Transverse colon (tissue), 4 donors: ENCODE measurements around the gene SIPA1L3. TPM values are rescaled to one million over a fixed set of nuclear protein-coding genes. Genes with fewer than 3 reads are reported as not detected.

Experiments used
- DNase-seq: peaks from one replicate; pipeline ENCODE4 v3.0.0-alpha.2; 2019
- H3K27ac ChIP-seq, 4 donors: fragments of 200-600 bp; sonication (generic); 2 replicates each; pipeline ENCODE4 v1.5.1; 2016 to 2018; ENCODE audit warnings: inconsistent platforms in 4 of 4
- H3K27me3 ChIP-seq: fragments of 200-600 bp; sonication (generic); 2 replicates; pipeline ENCODE4 v1.5.1; 2017; ENCODE audit warnings: inconsistent platforms
- H3K36me3 ChIP-seq, 4 donors: fragments of 200-600 bp; sonication (generic); 2 replicates each; pipeline ENCODE4 v1.5.1; 2017 to 2019; ENCODE audit warnings: inconsistent platforms in 4 of 4
- H3K4me1 ChIP-seq, 4 donors: fragments of 200-600 bp; sonication (generic); 2 replicates each; pipeline ENCODE4 v1.5.1; 2017 to 2020; ENCODE audit warnings: inconsistent platforms in 4 of 4
- H3K4me3 ChIP-seq, 4 donors: fragments of 200-600 bp; sonication (generic); 1 replicate in 1 of 4; 2 replicates in 3 of 4; pipeline versions ENCODE4 v1.5.1 to v1.6.1; 2017 to 2019; ENCODE audit warnings: inconsistent platforms in 4 of 4
- H3K9me3 ChIP-seq, 2 donors: fragments of 200-600 bp; sonication (generic); 2 replicates each; pipeline ENCODE4 v1.5.1; 2017 to 2019; ENCODE audit warnings: inconsistent platforms in 2 of 2
- CTCF ChIP-seq, 5 experiments: fragments of 200-600 bp in 3 of 5; fragments of 450-650 bp in 2 of 5; sonication (generic) in 3 of 5; IDR thresholded peaks; 1 replicate in 2 of 5; 2 replicates in 3 of 5; pipeline ENCODE4 v1.5.1; 2016 to 2017; ENCODE audit warnings: antibody characterized with exemption in 5 of 5, inconsistent platforms in 3 of 5, mild to moderate bottlenecking in 2 of 5, moderate library complexity in 1 of 5
- EP300 ChIP-seq: sonication (generic); formaldehyde crosslinking; IDR thresholded peaks from one replicate; pipeline ENCODE4 v1.6.1; 2017; ENCODE audit warnings: antibody characterized with exemption, low read depth
- POLR2A ChIP-seq: fragments of 450-650 bp; IDR thresholded peaks from one replicate; pipeline ENCODE4 v1.6.1; 2016; ENCODE audit warnings: antibody characterized with exemption, mild to moderate bottlenecking, moderate library complexity
- POLR2AphosphoS5 ChIP-seq, 3 donors: sonication (generic); formaldehyde crosslinking; IDR thresholded peaks; one replicate each; pipeline ENCODE4 v1.6.1; 2016; ENCODE audit warnings: antibody characterized with exemption in 3 of 3
- WGBS, 2 donors: methylation state at CpG; one replicate each; pipeline ENCODE4 v1.1.5; 2018; ENCODE audit warnings: low coverage in 1 of 2; 5-methylcytosine and 5-hydroxymethylcytosine counted together
- in situ Hi-C, 4 donors: fragments of 200-750 bp; cut with MboI; loops; one replicate each; pipeline versions ENCODE4 v1.15.0 to v1.15.1; 2017; ENCODE audit warnings: low sequenced_read_pairs in 3 of 4, low pct_ligation_motif_present in 1 of 4, low pct_unique_long_range_greater_than_20kb in 1 of 4
- intact Hi-C: fragments of 100-400 bp; cut with DNase I; formaldehyde crosslinking; loops from one replicate; pipeline ENCODE4 v1.15.1; 2023; ENCODE audit warnings: low total_unique reads
- total RNA-seq, 4 donors: library from RNA; depleted of rRNA; stranded (reverse); fragments of >200 nt; gene quantifications; one replicate each; pipeline ENCODE4 v1.1.0, GENCODE V29; 2016

SIPA1L3 gene
- total RNA-seq, 4 donors from 2014 or later: 191 to 284 (median 231) TPM

- no peaks in the 10 kb centered on the region for H3K4me1 ChIP-seq
- H3K27me3 ChIP-seq: no peaks in the 10 kb centered on the region
- intact Hi-C loops: loop anchor here (10.0 kb wide), 1 partner anchor 436 kb away; the partner anchor contains the start of gene ZNF607
- in situ Hi-C loops: no loop called here
- DNase-seq: no peak
- H3K36me3 ChIP-seq: peaks cover 0 to 49% (median 3%) of the 10 kb centered on the region in 4 donors
- TF ChIP-seq POLR2A: no peak
- TF ChIP-seq POLR2AphosphoS5 (IDR thresholded peaks at IDR 0.05): no peak
- TF ChIP-seq EP300: no peak
- TF ChIP-seq CTCF (IDR thresholded peaks at IDR 0.05): no peak
- no peak overlapping the region for H3K27ac ChIP-seq
- WGBS, 2 donors: 92 to 97% methylated on average over 6 to 9 of the region's 9 CpGs
- H3K4me3 ChIP-seq: no peak overlapping the region
- no peaks in the 10 kb centered on the region for H3K9me3 ChIP-seq
These were observed 244.2 kb downstream of the SIPA1L3 start for GRCh38 chr19:38151242-38151641.

- Histone ChIP-seq H3K4me3 (no peak overlapping the region), H3K27ac (no peak overlapping the region), H3K36me3 (peaks cover 0 to 48% (median 5%) of the 10 kb centered on the region in 4 donors), H3K4me1 (no peaks in the 10 kb centered on the region), H3K27me3 (no peaks in the 10 kb centered on the region), H3K9me3 (no peaks in the 10 kb centered on the region)
- no peak for DNase-seq
- in situ Hi-C loops: no loop called here
- 91 to 96% methylated on average over 9 to 40 of the region's 40 CpGs for WGBS, 2 donors
- intact Hi-C loops: loop anchor here (10.0 kb wide), 1 partner anchor 438 kb away; the partner anchor contains the start of gene ZNF607
- TF ChIP-seq POLR2AphosphoS5 (IDR thresholded peaks at IDR 0.05): no peak
- TF ChIP-seq CTCF (IDR thresholded peaks at IDR 0.05): no peak
- no peak for TF ChIP-seq EP300
- TF ChIP-seq POLR2A: no peak
These were observed 245.7 kb downstream of the SIPA1L3 start for GRCh38 chr19:38152461-38153379.

- in situ Hi-C loops (no loop called here), intact Hi-C loops (loop anchor here (10.0 kb wide), 1 partner anchor 441 kb away; the partner anchor contains the start of gene ZNF607)
- DNase-seq: no peak
- no peak overlapping the region for H3K4me3 ChIP-seq
- no peaks in the 10 kb centered on the region for H3K4me1 ChIP-seq
- H3K36me3 ChIP-seq: peaks cover 0 to 59% (median 5%) of the 10 kb centered on the region in 4 donors
- no peaks in the 10 kb centered on the region for H3K27me3 ChIP-seq
- TF ChIP-seq POLR2A: no peak
- no peak for TF ChIP-seq EP300
- TF ChIP-seq CTCF (IDR thresholded peaks at IDR 0.05): no peak
- no peak for TF ChIP-seq POLR2AphosphoS5 (IDR thresholded peaks at IDR 0.05)
- H3K27ac ChIP-seq: no peak overlapping the region
- 71 to 75% methylated on average over 2 to 6 of the region's 6 CpGs for WGBS, 2 donors
- no peaks in the 10 kb centered on the region for H3K9me3 ChIP-seq
These were observed 248.4 kb downstream of the SIPA1L3 start for GRCh38 chr19:38155453-38155852.

- 93% methylated on average over 5 of the region's 5 CpGs; no CpG with 5 or more reads in 1 of the 2 donors for WGBS, 2 donors
- Histone ChIP-seq H3K4me3 (no peak overlapping the region), H3K27me3 (no peaks in the 10 kb centered on the region), H3K9me3 (no peaks in the 10 kb centered on the region), H3K4me1 (no peaks in the 10 kb centered on the region), H3K36me3 (peaks cover 0 to 58% (median 14%) of the 10 kb centered on the region in 4 donors), H3K27ac (no peak overlapping the region)
- DNase-seq: no peak
- in situ Hi-C loops: no loop called here
- TF ChIP-seq EP300: no peak
- TF ChIP-seq POLR2A: no peak
- TF ChIP-seq CTCF (IDR thresholded peaks at IDR 0.05): no peak
- no peak for TF ChIP-seq POLR2AphosphoS5 (IDR thresholded peaks at IDR 0.05)
- intact Hi-C loops: loop anchor here (10.0 kb wide), 1 partner anchor 444 kb away; the partner anchor contains the start of gene ZNF607
These were observed 251.7 kb downstream of the SIPA1L3 start for GRCh38 chr19:38158730-38159129.
